ENCODE data around the gene DCDC2B. TPM values are rescaled to one million over a fixed set of nuclear protein-coding genes. Genes with fewer than 3 reads are reported as not detected.
A peak's percentile ranks its signal among the peaks of the same experiment; 100 is the strongest.

DCDC2B gene
- total RNA-seq, 2 donors from 2014 or later, result not detected

DNA sequence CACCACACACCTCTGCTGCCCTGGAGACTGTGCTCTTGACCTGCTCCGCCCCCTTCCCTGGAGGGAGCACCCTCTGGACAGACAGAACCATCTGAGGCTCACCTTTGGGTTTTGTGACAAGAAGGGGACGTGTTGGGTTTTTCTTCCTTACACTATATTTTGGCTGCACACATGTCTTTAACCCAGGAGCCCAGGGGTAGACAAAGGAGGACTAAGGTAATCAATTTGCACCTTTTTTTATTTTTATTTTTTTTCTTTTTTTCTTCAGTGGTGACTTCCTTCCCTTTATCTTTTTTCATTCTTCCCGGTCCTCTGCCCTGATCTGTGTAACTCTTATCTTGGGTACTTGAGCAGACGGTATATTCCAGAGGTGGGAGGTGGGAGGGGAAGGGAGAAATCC, 37.9 kb upstream of the DCDC2B start:
- Mint-ChIP-seq H3K4me3 (no peak overlapping the region), H3K9me3 (no peaks in the 10 kb centered on the region), H3K27ac (no peak overlapping the region), H3K4me1 (peaks cover 3% of the 10 kb centered on the region), H3K36me3 (ENCODE audit: low read depth) (peaks cover 63% of the 10 kb centered on the region), H3K27me3 (ENCODE audit: insufficient read depth) (no peaks in the 10 kb centered on the region)
- TF ChIP-seq, protein P1, sequence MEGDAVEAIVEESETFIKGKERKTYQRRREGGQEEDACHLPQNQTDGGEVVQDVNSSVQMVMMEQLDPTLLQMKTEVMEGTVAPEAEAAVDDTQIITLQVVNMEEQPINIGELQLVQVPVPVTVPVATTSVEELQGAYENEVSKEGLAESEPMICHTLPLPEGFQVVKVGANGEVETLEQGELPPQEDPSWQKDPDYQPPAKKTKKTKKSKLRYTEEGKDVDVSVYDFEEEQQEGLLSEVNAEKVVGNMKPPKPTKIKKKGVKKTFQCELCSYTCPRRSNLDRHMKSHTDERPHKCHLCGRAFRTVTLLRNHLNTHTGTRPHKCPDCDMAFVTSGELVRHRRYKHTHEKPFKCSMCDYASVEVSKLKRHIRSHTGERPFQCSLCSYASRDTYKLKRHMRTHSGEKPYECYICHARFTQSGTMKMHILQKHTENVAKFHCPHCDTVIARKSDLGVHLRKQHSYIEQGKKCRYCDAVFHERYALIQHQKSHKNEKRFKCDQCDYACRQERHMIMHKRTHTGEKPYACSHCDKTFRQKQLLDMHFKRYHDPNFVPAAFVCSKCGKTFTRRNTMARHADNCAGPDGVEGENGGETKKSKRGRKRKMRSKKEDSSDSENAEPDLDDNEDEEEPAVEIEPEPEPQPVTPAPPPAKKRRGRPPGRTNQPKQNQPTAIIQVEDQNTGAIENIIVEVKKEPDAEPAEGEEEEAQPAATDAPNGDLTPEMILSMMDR (conservative IDR thresholded peaks at IDR 0.05), result no peak
- H3K27ac ChIP-seq (ENCODE audit: low read depth, low read length), result no peak overlapping the region
- no peak overlapping the region for H3K4me3 ChIP-seq (ENCODE audit: low read length)
- WGBS, 2 experiments (ENCODE audit: insufficient coverage in 1 of 2, insufficient read length in 1 of 2), result 91 to 100% methylated on average over 1 to 4 of the region's 4 CpGs
- no peak for DNase-seq
- H3K36me3 ChIP-seq (ENCODE audit: control insufficient read depth, insufficient read depth, low read length), result peaks cover 86% of the 10 kb centered on the region
- no peaks in the 10 kb centered on the region for H3K4me1 ChIP-seq (ENCODE audit: control insufficient read depth, insufficient read depth, low read length)
- no peaks in the 10 kb centered on the region for H3K9me3 ChIP-seq (ENCODE audit: control insufficient read depth, low read length)
- H3K9ac ChIP-seq (ENCODE audit: extremely low read depth, low read length, poor library complexity, severe bottlenecking), result no peak overlapping the region
- no peaks in the 10 kb centered on the region for H3K27me3 ChIP-seq (ENCODE audit: control insufficient read depth, insufficient read depth, low read length, poor library complexity, severe bottlenecking)

DNA sequence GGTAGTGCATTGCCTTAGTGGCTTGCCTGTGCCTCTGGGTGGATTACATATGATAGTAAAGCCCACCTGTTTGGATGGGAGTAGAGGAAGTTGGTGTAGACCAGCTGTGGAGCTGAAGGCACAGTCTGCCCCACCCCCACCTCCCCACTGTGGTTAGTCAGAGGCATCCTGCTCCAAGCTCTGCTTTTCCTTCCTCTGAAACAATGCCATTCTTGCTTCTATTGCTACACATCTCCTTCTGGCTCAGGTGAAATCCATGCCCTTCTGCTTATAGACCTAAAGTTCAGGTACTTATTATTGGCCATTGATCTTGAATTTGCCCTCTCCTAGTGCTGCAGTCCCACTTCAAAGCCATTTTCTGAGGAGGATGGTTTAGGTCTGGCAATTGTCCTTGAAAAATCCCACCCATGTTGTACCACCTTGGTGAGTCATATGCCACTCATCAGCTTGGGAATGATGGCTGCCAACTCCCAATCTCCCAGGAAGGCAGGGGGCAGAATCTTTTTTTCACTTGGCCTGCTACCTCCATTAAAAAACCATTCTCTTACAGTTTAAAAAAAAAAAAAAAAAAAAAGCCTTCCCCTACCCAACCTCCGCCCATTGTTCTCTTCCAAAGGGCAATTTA, 36.2 kb upstream of the DCDC2B start:
- no peaks in the 10 kb centered on the region for H3K9me3 Mint-ChIP-seq
- H3K27ac Mint-ChIP-seq, result no peak overlapping the region
- no peak overlapping the region for H3K4me3 ChIP-seq (ENCODE audit: low read length)
- H3K4me3 Mint-ChIP-seq, result no peak overlapping the region
- H3K36me3 ChIP-seq (ENCODE audit: control insufficient read depth, insufficient read depth, low read length), result peaks cover 80% of the 10 kb centered on the region
- H3K27me3 Mint-ChIP-seq (ENCODE audit: insufficient read depth), result no peaks in the 10 kb centered on the region
- peaks cover 4% of the 10 kb centered on the region for H3K4me1 Mint-ChIP-seq
- no peaks in the 10 kb centered on the region for H3K27me3 ChIP-seq (ENCODE audit: control insufficient read depth, insufficient read depth, low read length, poor library complexity, severe bottlenecking)
- no peak overlapping the region for H3K27ac ChIP-seq (ENCODE audit: low read depth, low read length)
- 100% methylated on average over 1 of the region's 1 CpG for WGBS, 2 experiments (ENCODE audit: insufficient coverage in 1 of 2, insufficient read length in 1 of 2)
- TF ChIP-seq, protein P1 (conservative IDR thresholded peaks at IDR 0.05), result no peak
- H3K9ac ChIP-seq (ENCODE audit: extremely low read depth, low read length, poor library complexity, severe bottlenecking), result no peak overlapping the region
- H3K36me3 Mint-ChIP-seq (ENCODE audit: low read depth), result peaks cover 57% of the 10 kb centered on the region
- DNase-seq, result no peak
- no peaks in the 10 kb centered on the region for H3K9me3 ChIP-seq (ENCODE audit: control insufficient read depth, low read length)
- no peaks in the 10 kb centered on the region for H3K4me1 ChIP-seq (ENCODE audit: control insufficient read depth, insufficient read depth, low read length)

DNA sequence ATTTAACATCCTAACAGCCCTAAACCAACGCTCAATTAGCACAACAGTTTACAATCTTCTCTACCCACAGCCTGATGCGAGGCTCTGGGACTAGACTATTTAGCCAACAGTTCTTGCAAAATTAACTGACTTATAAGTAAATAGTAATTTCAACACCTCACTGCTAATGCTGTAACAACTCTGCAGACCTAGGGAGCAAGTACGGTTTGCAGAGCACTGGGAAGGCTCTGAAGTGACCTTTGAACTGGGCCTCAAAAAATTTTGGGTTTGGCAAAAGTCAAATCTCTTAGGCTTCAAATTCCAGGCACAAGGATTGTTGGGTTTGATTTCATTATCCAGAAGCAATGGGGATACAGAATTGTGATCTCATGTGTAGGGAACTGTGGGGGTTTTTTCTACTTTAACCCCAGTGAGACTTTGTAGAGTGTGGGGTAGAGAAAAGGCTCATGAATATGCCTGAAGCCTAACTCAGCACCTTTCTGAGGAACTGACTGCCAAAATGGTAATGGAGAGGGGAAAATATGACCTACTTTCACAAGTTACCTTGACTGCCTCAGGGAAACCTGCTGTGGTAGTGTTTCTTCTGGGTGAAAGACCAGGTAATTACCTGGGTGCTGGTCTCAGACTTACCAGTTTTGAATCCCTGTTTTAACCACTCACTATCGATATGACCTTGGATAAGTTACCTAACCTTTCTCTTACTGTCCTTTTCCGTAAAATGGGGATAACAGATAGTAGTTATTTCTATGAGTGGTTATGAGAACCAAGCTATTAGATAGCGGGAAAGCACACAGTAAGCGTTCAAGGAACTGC, 30.3 kb upstream of the DCDC2B start:
- TF ChIP-seq, protein P1 (conservative IDR thresholded peaks at IDR 0.05), result no peak
- DNase-seq, result no peak
- H3K9ac ChIP-seq (ENCODE audit: extremely low read depth, low read length, poor library complexity, severe bottlenecking), result no peak overlapping the region
- H3K4me3 Mint-ChIP-seq, result peak overlapping the region; percentile 83
- H3K36me3 ChIP-seq (ENCODE audit: control insufficient read depth, insufficient read depth, low read length), result peaks cover 49% of the 10 kb centered on the region
- H3K27me3 Mint-ChIP-seq (ENCODE audit: insufficient read depth), result no peaks in the 10 kb centered on the region
- H3K27ac ChIP-seq (ENCODE audit: low read depth, low read length), result peak overlapping the region; percentile 6
- no peak overlapping the region for H3K27ac Mint-ChIP-seq
- peaks cover 30% of the 10 kb centered on the region for H3K36me3 Mint-ChIP-seq (ENCODE audit: low read depth)
- peak overlapping the region; percentile 94 for H3K4me3 ChIP-seq (ENCODE audit: low read length)
- 85 to 90% methylated on average over 3 to 7 of the region's 7 CpGs for WGBS, 2 experiments (ENCODE audit: insufficient coverage in 1 of 2, insufficient read length in 1 of 2)
- H3K4me1 ChIP-seq (ENCODE audit: control insufficient read depth, insufficient read depth, low read length), result no peaks in the 10 kb centered on the region
- peaks cover 29% of the 10 kb centered on the region for H3K4me1 Mint-ChIP-seq
- no peaks in the 10 kb centered on the region for H3K9me3 ChIP-seq (ENCODE audit: control insufficient read depth, low read length)
- no peaks in the 10 kb centered on the region for H3K9me3 Mint-ChIP-seq
- H3K27me3 ChIP-seq (ENCODE audit: control insufficient read depth, insufficient read depth, low read length, poor library complexity, severe bottlenecking), result no peaks in the 10 kb centered on the region

All from endodermal cell (in vitro differentiated cells).